ENCODE data around the gene NADSYN1.
"Not testable (repeated sequence)": the region's sequence is repeated elsewhere in the genome, so short reads cannot be mapped to it uniquely, and the experiment has no call there.

NADSYN1 gene

GRCh38 chr11:71453037-71453917 is at the start of gene NADSYN1:
Gene NADSYN1 (plus strand): TSS chr11:71453203. CDS start chr11:71453297, 94 bp downstream.
- peak; percentile 86 for DNase-seq

- DNase-seq = no peak
These were observed 48.8 kb upstream of the NADSYN1 start for GRCh38 chr11:71404209-71404608.

GRCh38 chr11:71406681-71407080 is 46.3 kb upstream of the NADSYN1 start:
- DNase-seq = no peak

- no peak for DNase-seq
These were observed 45.6 kb upstream of the NADSYN1 start for GRCh38 chr11:71407356-71407755.

DNA sequence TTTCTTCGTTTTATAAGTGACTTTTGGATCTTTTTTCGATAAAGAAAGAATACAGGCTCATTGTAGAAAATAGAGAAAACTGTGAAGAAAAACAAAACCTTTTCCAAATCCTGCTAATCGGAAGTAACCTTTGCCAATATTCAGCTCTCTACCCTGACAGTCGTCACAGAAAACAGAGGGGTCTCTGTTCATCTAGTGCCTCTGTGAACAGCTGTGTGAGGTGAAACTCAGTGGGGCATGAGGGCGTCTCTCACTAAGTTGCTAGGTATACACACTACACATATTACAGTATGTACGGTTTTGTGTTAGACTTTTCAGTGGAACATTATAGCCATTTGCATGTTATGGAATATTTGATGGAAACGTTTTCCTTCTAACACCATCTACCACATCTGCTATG is 44.2 kb upstream of the NADSYN1 start:
- DNase-seq = no peak

GRCh38 chr11:71410363-71410966 is 42.5 kb upstream of the NADSYN1 start:
- no peak for DNase-seq

DNA sequence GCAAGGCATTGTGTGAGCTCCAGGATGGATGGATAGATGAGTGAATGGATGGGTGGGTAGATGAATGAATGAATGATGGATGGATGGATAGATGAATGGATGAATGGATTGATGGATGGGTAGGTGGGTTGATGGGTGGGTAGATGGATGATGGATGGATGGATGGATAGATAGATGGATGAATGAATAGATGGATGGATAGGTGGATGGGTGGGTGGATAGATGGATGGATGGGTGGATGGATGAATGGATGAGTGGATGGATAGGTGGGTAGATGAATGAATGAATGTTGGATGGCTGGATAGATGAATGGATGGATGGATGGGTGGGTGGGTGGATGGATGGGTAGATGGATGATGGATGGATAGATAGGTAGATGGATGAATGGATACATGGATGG is 38.4 kb upstream of the NADSYN1 start:
- DNase-seq = no peak

- no peak for DNase-seq
These were observed 34.4 kb upstream of the NADSYN1 start for GRCh38 chr11:71418643-71419042.

DNA sequence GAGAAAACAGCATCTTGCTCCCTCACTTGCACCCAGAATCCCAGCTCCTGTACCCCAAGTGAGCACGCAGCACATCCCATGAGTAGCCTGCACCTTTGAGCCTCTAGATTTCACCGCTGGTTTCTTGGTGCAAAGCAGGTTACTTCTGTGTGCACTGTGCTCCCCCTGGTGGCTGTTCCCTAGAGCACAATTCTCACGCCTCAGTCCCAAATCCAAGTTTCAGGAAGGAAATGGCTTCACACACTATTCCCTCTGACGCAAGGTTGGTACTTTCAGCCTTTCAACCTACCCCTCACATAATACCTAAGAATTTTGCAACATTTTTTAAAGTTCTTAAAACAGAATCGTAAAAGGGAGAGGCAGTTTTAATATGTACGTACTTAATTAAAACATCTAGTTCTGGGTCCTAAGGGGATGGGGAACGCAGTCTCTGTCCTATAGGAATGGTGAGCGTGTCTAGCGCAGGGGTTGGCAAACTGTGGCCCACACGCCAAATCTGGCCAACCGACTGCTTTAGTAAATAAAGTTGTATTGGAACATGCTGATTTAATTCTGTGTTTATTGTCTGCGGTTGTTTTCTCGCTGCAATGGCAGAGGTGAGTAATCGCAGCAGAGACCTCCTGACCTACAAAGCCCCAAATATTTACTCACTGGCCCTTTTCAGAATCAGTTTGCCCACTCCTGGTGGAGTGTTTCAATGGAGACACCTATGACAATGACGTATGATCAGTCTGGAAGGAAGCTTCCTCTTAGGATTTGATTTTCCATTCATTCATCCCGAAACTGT is 32.4 kb upstream of the NADSYN1 start:
- DNase-seq = no peak

DNA sequence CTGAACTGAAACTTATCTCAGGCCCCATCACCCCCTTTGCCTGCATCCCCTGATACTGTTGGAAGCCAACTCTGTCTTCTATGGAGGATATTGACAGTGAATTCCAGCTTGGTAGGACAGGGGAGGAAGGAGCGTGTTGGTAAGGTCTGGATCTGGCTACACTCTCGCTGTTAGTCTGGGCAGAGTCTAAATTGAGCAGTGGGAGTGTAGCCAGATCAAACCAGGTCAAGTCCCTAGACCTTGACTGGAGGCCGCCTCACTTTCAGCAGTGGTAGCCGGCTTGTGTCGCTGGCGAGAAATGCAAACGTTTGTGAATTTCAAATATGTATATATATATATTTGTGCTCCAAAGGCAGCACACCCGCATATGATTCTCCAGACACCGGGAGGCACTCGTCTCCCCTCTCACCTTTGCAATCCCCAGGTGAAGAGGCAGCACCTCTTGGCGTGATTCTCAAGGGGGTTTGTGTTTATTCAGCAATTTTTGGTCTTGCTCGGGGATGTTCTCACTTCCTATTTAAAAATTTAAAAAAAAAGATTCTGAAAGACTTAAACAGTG is 31.5 kb upstream of the NADSYN1 start:
- no peak for DNase-seq

DNA sequence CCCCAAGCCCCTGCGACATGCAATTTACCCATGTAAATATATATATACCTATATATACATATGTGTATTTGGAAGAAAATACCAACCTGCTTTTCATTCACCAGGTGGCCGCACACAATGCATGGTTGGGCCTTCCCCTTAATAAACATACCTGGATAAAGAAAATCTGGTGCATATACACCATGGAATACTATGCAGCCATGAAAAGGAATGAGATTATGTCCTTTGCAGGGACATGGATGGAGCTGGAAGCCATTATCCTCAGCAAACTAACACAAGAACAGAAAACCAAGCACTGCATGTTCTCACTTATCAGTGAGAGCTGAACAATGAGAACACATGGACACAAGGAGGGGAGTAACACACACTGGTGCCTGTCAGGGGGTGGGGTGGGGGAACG is 30.7 kb upstream of the NADSYN1 start:
- not testable (repeated sequence) for DNase-seq

DNA sequence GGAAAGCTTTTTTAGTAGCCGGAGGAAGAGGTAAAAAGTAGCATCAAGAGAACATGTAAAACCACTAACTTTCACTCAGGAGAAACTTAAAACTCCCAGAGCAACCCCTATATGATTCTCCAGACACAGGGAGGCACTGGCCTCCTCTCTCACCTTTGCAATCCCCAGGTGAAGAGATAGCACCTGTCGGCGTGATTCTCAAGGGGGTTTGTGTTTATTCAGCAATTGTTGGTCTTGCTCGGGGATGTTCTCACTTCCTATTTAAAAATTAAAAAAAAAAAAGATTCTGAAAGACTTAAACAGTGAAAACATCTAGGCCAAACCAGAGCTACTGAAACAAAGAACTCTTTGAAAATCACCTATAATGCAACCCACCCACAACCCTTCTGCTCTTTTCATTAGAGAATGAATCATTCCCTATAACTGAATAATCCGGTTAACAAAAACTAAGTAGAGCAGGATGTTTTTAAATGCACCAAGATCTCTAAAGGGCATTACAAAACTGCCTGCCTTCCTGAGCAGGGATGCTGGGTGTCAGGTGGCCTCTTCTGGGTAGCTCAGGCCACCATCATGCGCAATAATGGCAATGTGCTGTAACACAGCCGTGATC is 29.7 kb upstream of the NADSYN1 start:
- no peak for DNase-seq

DNA sequence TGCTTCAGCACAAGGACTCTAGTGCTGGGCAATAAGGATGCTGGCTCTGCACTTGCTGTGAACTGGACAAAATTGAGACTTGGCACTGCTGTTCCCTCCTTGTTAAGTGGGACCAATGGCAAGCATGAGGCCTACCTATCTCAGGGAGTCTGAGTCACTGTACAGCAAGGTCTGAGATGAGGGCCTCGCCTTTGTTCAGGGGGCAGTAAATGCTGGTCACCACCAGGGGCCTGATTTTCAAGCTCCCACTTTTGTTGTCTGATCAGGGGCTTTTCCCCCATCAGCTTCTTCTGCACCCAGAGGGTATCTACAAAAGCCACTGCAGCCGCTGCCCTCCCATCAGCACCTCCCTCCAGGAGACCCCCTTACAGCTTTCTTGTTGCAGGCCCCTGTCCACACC is 27.6 kb upstream of the NADSYN1 start:
- DNase-seq = no peak

- peak; percentile 53 for DNase-seq
These were observed 27.1 kb upstream of the NADSYN1 start for GRCh38 chr11:71425860-71426259.

GRCh38 chr11:71426413-71426812 is 26.6 kb upstream of the NADSYN1 start:
- no peak for DNase-seq

- no peak for DNase-seq
These were observed 24.1 kb upstream of the NADSYN1 start for GRCh38 chr11:71428861-71429435.

DNA sequence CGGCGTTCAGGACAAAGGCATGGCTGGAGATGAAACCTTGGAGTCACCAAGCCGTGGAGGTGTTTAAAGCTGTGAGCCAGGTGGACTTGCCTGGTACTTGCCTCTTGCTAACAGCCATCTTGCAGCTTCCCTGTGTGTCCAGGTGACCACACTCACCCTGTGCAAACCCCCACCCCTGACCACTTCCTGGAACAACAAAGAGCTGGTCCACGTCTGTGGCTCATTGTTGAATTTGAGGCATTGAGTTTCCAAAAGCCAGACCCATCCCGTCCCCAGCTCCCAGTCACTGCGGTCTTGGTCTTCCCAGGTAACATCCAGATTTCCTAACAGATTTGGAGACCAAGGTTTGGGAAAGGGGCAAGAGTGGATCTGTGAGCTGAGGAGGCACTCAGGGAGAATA is 23.3 kb upstream of the NADSYN1 start:
- no peak for DNase-seq

DNA sequence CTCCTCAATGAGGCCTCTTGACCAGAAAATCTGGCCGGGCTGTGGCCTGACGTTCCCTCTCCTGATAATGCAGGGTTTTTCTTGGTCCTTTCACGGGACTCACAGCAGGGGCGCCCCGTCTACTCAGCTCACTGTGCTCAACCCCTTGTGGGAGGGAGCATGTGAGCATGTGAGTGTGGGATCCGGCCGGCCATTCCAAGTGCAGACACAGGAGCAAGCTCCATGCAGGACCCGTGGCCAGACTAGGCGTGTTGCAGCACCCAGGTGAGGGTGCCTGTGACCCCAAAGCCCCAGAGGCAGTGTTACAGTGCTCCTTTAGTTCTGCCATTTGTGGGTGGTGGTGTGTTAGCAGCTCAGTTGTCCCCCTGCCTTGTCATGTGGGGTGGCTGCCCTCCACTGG is 22.8 kb upstream of the NADSYN1 start:
- no peak for DNase-seq

- no peak for DNase-seq
These were observed 21.7 kb upstream of the NADSYN1 start for GRCh38 chr11:71431271-71431670.

GRCh38 chr11:71432761-71433647 is 20.0 kb upstream of the NADSYN1 start:
- no peak for DNase-seq
